Glutamatergic neuron (in vitro differentiated cells): ENCODE data around the gene RAPGEF2. TPM values are rescaled to one million over a fixed set of nuclear protein-coding genes. Genes with fewer than 3 reads are reported as not detected.

Experiments used
- DNase-seq: peaks from one replicate; pipeline ENCODE4 v3.0.0; 2022
- H3K27ac Mint-ChIP-seq: one replicate; pipeline ENCODE4 v1.8.0; 2020; ENCODE audit warnings: mild to moderate bottlenecking, mixed read lengths, inconsistent platforms; ENCODE audit not compliant: unreplicated experiment
- H3K27me3 Mint-ChIP-seq: one replicate; pipeline ENCODE4 v1.8.0; 2020; ENCODE audit warnings: mild to moderate bottlenecking, moderate library complexity, mixed read lengths, inconsistent platforms; ENCODE audit not compliant: unreplicated experiment
- H3K36me3 Mint-ChIP-seq: one replicate; pipeline ENCODE4 v1.8.0; 2020; ENCODE audit warnings: mild to moderate bottlenecking, mixed read lengths, inconsistent platforms; ENCODE audit not compliant: unreplicated experiment
- H3K4me1 Mint-ChIP-seq: one replicate; pipeline ENCODE4 v1.8.0; 2020; ENCODE audit warnings: mild to moderate bottlenecking, low read depth, mixed read lengths, inconsistent platforms; ENCODE audit not compliant: unreplicated experiment
- H3K4me3 Mint-ChIP-seq: one replicate; pipeline ENCODE4 v1.8.0; 2020; ENCODE audit warnings: mild to moderate bottlenecking, mixed read lengths, inconsistent platforms; ENCODE audit not compliant: unreplicated experiment
- H3K9me3 Mint-ChIP-seq: one replicate; pipeline ENCODE4 v1.8.0; 2020; ENCODE audit warnings: mild to moderate bottlenecking, moderate library complexity, mixed read lengths, inconsistent platforms; ENCODE audit not compliant: unreplicated experiment
- CTCF ChIP-seq: fragments of 200-600 bp; sonication (generic); IDR thresholded peaks from one replicate; pipeline ENCODE4 v1.5.0; 2021; ENCODE audit not compliant: partially characterized antibody, unreplicated experiment
- total RNA-seq: library from RNA; stranded (reverse); fragmentation: NEBNext Ultra II Directional; extraction: Animal tissue kit (Norgen Biotek cat#: 25700); gene quantifications from one replicate; pipeline ENCODE4 v1.2.1, GENCODE V29; 2021; ENCODE audit not compliant: unreplicated experiment

Gene RAPGEF2
- total RNA-seq, 1 donor from 2014 or later, result 58.4 TPM

- Mint-ChIP-seq H3K27me3 (peaks cover 3% of the 10 kb centered on the region), H3K4me1 (no peaks in the 10 kb centered on the region), H3K36me3 (peaks cover 7% of the 10 kb centered on the region), H3K9me3 (peaks cover 7% of the 10 kb centered on the region), H3K4me3 (no peak overlapping the region), H3K27ac (no peak overlapping the region)
- no peak for DNase-seq
- no peak for TF ChIP-seq CTCF
Measured at GRCh38 chr4:159386620-159387019, 283.7 kb downstream of the RAPGEF2 start.

DNA sequence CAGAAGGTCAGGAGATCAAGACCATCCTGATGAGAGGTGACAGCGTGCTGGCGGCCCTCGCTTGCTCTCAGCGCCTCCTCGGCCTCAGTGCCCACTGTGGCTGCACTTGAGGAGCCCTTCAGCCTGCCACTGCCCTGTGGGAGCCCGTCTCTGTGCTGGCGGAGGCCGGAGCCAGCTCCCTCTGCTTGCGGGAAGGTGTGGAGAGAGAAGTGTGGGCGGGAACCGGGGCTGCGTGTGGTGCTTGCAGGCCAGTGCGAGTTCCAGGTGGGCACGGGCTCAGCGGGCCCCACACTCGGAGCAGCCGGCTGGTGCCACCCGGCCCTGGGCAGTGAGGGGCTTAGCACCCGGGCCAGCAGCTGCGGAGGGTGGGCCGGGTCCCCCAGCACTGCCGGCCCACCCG, 286.9 kb downstream of the RAPGEF2 start:
- no peak for DNase-seq
- H3K27me3 Mint-ChIP-seq, result peaks cover 3% of the 10 kb centered on the region
- no peak overlapping the region for H3K27ac Mint-ChIP-seq
- H3K36me3 Mint-ChIP-seq, result peaks cover 7% of the 10 kb centered on the region
- peaks cover 7% of the 10 kb centered on the region for H3K9me3 Mint-ChIP-seq
- no peak for TF ChIP-seq CTCF
- no peaks in the 10 kb centered on the region for H3K4me1 Mint-ChIP-seq
- H3K4me3 Mint-ChIP-seq, result no peak overlapping the region

GRCh38 chr4:159390648-159391047, 287.8 kb downstream of the RAPGEF2 start:
- DNase-seq, result no peak
- no peak overlapping the region for H3K4me3 Mint-ChIP-seq
- H3K9me3 Mint-ChIP-seq, result peaks cover 7% of the 10 kb centered on the region
- no peak for TF ChIP-seq CTCF
- peaks cover 3% of the 10 kb centered on the region for H3K27me3 Mint-ChIP-seq
- no peak overlapping the region for H3K27ac Mint-ChIP-seq
- no peaks in the 10 kb centered on the region for H3K4me1 Mint-ChIP-seq
- peaks cover 7% of the 10 kb centered on the region for H3K36me3 Mint-ChIP-seq

GRCh38 chr4:159395693-159396092, 292.8 kb downstream of the RAPGEF2 start:
- no peak for DNase-seq
- no peak for TF ChIP-seq CTCF
- H3K4me1 Mint-ChIP-seq, result no peaks in the 10 kb centered on the region
- peaks cover 4% of the 10 kb centered on the region for H3K36me3 Mint-ChIP-seq
- H3K27ac Mint-ChIP-seq, result no peak overlapping the region
- H3K4me3 Mint-ChIP-seq, result no peak overlapping the region
- peaks cover 1% of the 10 kb centered on the region for H3K27me3 Mint-ChIP-seq
- peaks cover 4% of the 10 kb centered on the region for H3K9me3 Mint-ChIP-seq

DNA sequence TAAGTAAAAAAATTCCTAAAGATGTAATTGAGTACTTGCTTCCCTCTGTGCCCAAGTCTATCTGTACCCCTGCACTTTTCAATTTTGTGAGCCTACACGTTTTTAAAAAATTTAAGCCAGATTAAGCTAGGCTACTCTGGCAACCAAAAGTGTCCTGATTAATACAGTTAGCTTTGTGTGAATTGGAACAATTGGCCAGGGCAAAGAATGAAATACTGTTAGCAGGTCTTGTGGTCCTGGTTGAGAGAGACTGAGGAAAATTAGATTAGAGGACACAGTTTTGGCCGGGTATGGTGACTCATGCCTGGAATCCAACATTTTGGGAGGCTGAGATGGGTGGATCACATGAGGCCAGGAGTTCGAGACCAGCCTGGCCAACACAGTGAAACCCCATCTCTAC, 293.3 kb downstream of the RAPGEF2 start:
- Mint-ChIP-seq H3K4me3 (no peak overlapping the region), H3K27ac (no peak overlapping the region), H3K36me3 (peaks cover 4% of the 10 kb centered on the region)

More for the DNA sequence above, 293.3 kb downstream of the RAPGEF2 start:
- TF ChIP-seq CTCF, result no peak
- no peak for DNase-seq
- Mint-ChIP-seq H3K9me3 (peaks cover 4% of the 10 kb centered on the region), H3K4me1 (no peaks in the 10 kb centered on the region), H3K27me3 (peaks cover 1% of the 10 kb centered on the region)
